ENCODE measurements around the gene DCLK3. TPM values are rescaled to one million over a fixed set of nuclear protein-coding genes. Genes with fewer than 3 reads are reported as not detected.

The DCLK3 gene
- total and polyA plus RNA-seq, 10 of the 15 experiments (the other 5 are each of a cell fraction or from before 2014, with no cell fraction given) = not detected

DNA sequence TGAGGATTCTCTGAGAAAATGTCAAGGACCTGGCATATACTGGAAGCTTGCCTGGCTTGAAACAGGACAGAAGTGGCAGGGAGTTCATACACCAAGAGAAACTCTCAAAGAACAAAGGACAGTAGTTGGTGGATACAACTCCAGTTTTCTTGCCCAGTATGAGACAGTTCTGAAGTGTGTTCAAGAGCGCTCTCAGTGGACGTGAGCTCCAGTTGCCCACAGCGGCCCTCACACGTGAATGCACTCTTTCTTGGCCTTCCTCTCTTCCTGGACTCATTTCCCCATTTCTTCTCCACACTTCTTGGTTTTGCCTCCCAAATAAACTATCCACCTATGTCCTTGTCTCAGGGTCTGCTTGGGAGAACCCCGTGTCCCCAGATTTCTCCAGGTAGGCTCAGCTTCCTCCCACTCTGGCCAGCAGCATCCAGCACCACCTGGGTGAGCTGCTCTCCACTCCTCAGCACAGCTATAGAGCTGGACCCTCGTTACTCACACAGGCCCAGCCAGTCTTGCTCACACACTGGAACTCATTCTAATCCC lies 54.5 kb downstream of the DCLK3 start:
- SMC1A ChIA-PET (ENCODE audit: uncharacterized antibody, unreplicated experiment) = interaction anchor here (0.6 kb wide), 1 partner anchor 41 kb away, joined by 3 read pairs; no protein-coding TSS in a partner anchor
- Histone ChIP-seq H3K27ac (ENCODE audit: control insufficient read depth, insufficient read depth) (no peak overlapping the region), H3K36me3 (ENCODE audit: control insufficient read depth in 2 of 2, insufficient read depth in 2 of 2, low read length in 1 of 2) (no peaks in the 10 kb centered on the region), H3K4me2 (ENCODE audit: control insufficient read depth, insufficient read depth) (no peak overlapping the region), H3K79me2 (ENCODE audit: control insufficient read depth, insufficient read depth, low read length) (no peaks in the 10 kb centered on the region), H4K20me1 (ENCODE audit: control insufficient read depth, insufficient read depth) (no peaks in the 10 kb centered on the region), H3K27me3 (replicated peaks in 1 of 2; ENCODE audit: control insufficient read depth in 2 of 2, insufficient read depth in 2 of 2, low read length in 1 of 2) (peaks cover 0 to 2% of the 10 kb centered on the region in 2 experiments; a peak in 2 of 4 replicates), H3K4me3 (no peak overlapping the region), H2AFZ (ENCODE audit: control insufficient read depth, low read depth, low read length) (no peak overlapping the region), H3K4me1 (ENCODE audit: control insufficient read depth, insufficient read depth, low read length) (no peaks in the 10 kb centered on the region), H3K9me3 (replicated peaks; ENCODE audit: control insufficient read depth, insufficient read depth, low read length) (no peaks in the 10 kb centered on the region), H3K9ac (ENCODE audit: control insufficient read depth, insufficient read depth, low read length) (no peak overlapping the region)
- no TSS peak for BruUV-seq (replicated peaks)
- FAIRE-seq = no peak
- WGBS (ENCODE audit: insufficient coverage, insufficient replicate concordance, low lambda C conversion rate, missing lambda C conversion rate) = 30% methylated on average over 6 of the region's 6 CpGs
- in situ Hi-C loops (cut with MboI) = no loop called here
- intact Hi-C loops (cut with micrococcal nuclease; ENCODE audit: unreplicated experiment) = loop anchor here (10.0 kb wide), 1 partner anchor 165 kb away; no protein-coding TSS in a partner anchor
- POLR2A ChIA-PET = no interaction called here
- DNase-seq (ENCODE audit: low read depth, low spot score) = no peak
- CTCF ChIA-PET = interaction anchor here (1.2 to 1.5 kb wide), 2 partner anchors 249 to 802 kb away, joined by 3 to 4 read pairs; no protein-coding TSS in a partner anchor
- no peak for ATAC-seq
- RAD21 ChIA-PET (ENCODE audit: unreplicated experiment) = no interaction called here
- TF ChIP-seq ZBTB4 (CRISPR knock-in tag; IDR thresholded peaks at IDR 0.05) (no peak), CBX3 (IDR thresholded peaks at IDR 0.05; ENCODE audit: borderline replicate concordance, low read depth) (no peak), TCF7 (IDR thresholded peaks at IDR 0.05; ENCODE audit: borderline replicate concordance) (no peak)
- TF ChIP-seq, protein P1, sequence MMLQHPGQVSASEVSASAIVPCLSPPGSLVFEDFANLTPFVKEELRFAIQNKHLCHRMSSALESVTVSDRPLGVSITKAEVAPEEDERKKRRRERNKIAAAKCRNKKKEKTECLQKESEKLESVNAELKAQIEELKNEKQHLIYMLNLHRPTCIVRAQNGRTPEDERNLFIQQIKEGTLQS (IDR thresholded peaks at IDR 0.05; ENCODE audit: borderline replicate concordance, extremely low read depth, low read depth, low read length) = no peak
